MM.1S (cell line): ENCODE data around the gene CADM2.

Source experiments
- DNase-seq: peaks from one replicate; pipeline ENCODE4 v3.0.0-alpha.2; 2015
- H2AFZ ChIP-seq: fragments of 300-600 bp; sonication (generic); 2 replicates; pipeline ENCODE4 v1.6.0; 2016; ENCODE audit warnings: antibody characterized with exemption, low read length
- H3F3A ChIP-seq: fragments of 300-600 bp; sonication (generic); 2 replicates; pipeline ENCODE4 v1.6.1; 2016; ENCODE audit warnings: mild to moderate bottlenecking, antibody characterized with exemption, low read length, moderate library complexity, mixed read lengths; ENCODE audit not compliant: insufficient read depth
- H3K27ac ChIP-seq: fragments of 300-600 bp; sonication (generic); 2 replicates; pipeline ENCODE4 v1.5.1; 2016; ENCODE audit warnings: mild to moderate bottlenecking, low read length
- H3K27me3 ChIP-seq: fragments of 300-600 bp; sonication (generic); replicated peaks from 2 replicates; pipeline ENCODE4 v1.6.0; 2016; ENCODE audit warnings: low read length; ENCODE audit not compliant: insufficient read depth
- H3K36me3 ChIP-seq: fragments of 300-600 bp; sonication (generic); replicated peaks from 2 replicates; pipeline ENCODE4 v1.6.1; 2016; ENCODE audit warnings: mild to moderate bottlenecking, low read length, mixed read lengths; ENCODE audit not compliant: insufficient read depth
- H3K4me1 ChIP-seq: fragments of 300-600 bp; sonication (generic); 2 replicates; pipeline ENCODE4 v1.6.1; 2016; ENCODE audit warnings: low read length, mixed read lengths
- H3K4me2 ChIP-seq: fragments of 300-600 bp; sonication (generic); 2 replicates; pipeline ENCODE4 v1.6.0; 2016; ENCODE audit warnings: low read depth, low read length
- H3K4me3 ChIP-seq: fragments of 300-600 bp; sonication (generic); 2 replicates; pipeline ENCODE4 v1.5.1; 2016; ENCODE audit warnings: low read length, mixed read lengths
- H3K79me2 ChIP-seq: fragments of 300-600 bp; sonication (generic); 2 replicates; pipeline ENCODE4 v1.6.1; 2016; ENCODE audit warnings: mixed run types, low read length, mixed read lengths
- H3K9ac ChIP-seq: fragments of 300-600 bp; sonication (generic); 2 replicates; pipeline ENCODE4 v1.6.1; 2016; ENCODE audit warnings: low read length, mixed read lengths
- H3K9me2 ChIP-seq: fragments of 300-600 bp; sonication (generic); replicated peaks from 2 replicates; pipeline ENCODE4 v1.6.1; 2016; ENCODE audit warnings: mild to moderate bottlenecking, low read length, mixed read lengths; ENCODE audit not compliant: insufficient read depth
- H3K9me3 ChIP-seq: fragments of 300-600 bp; sonication (generic); replicated peaks from 2 replicates; pipeline ENCODE4 v1.6.1; 2016; ENCODE audit warnings: mild to moderate bottlenecking, low read length, mixed read lengths; ENCODE audit not compliant: insufficient read depth
- H4K20me1 ChIP-seq: fragments of 300-600 bp; sonication (generic); 2 replicates; pipeline ENCODE4 v1.6.1; 2016; ENCODE audit warnings: mild to moderate bottlenecking, low read length, moderate library complexity, mixed read lengths; ENCODE audit not compliant: insufficient read depth
- EZH2 ChIP-seq: fragments of 300-600 bp; sonication (generic); optimal IDR thresholded peaks from 2 replicates; pipeline ENCODE3; 2017; ENCODE audit warnings: low read depth, mild to moderate bottlenecking, antibody characterized with exemption, low read length, mixed read lengths
- EZH2phosphoT487 ChIP-seq: fragments of 300-600 bp; sonication (generic); IDR thresholded peaks from 2 replicates; pipeline ENCODE4 v1.6.1; 2018; ENCODE audit warnings: antibody characterized with exemption, low read length
- TF ChIP-seq, protein P1 (sequence below): fragments of 300-600 bp; sonication (generic); IDR thresholded peaks from 2 replicates; pipeline ENCODE4 v1.5.1; 2016; ENCODE audit warnings: antibody characterized with exemption, low read length, mixed read lengths

Gene CADM2

GRCh38 chr3:85721409-85722145, 762.8 kb downstream of the CADM2 start:
- no peak overlapping the region for H2AFZ ChIP-seq
- no peaks in the 10 kb centered on the region for H3K36me3 ChIP-seq
- TF ChIP-seq EZH2phosphoT487 (no peak), EZH2 (no peak)
- TF ChIP-seq, protein P1, sequence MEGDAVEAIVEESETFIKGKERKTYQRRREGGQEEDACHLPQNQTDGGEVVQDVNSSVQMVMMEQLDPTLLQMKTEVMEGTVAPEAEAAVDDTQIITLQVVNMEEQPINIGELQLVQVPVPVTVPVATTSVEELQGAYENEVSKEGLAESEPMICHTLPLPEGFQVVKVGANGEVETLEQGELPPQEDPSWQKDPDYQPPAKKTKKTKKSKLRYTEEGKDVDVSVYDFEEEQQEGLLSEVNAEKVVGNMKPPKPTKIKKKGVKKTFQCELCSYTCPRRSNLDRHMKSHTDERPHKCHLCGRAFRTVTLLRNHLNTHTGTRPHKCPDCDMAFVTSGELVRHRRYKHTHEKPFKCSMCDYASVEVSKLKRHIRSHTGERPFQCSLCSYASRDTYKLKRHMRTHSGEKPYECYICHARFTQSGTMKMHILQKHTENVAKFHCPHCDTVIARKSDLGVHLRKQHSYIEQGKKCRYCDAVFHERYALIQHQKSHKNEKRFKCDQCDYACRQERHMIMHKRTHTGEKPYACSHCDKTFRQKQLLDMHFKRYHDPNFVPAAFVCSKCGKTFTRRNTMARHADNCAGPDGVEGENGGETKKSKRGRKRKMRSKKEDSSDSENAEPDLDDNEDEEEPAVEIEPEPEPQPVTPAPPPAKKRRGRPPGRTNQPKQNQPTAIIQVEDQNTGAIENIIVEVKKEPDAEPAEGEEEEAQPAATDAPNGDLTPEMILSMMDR: no peak
- no peak overlapping the region for H3K9ac ChIP-seq
- no peaks in the 10 kb centered on the region for H3K9me2 ChIP-seq
- H3K79me2 ChIP-seq: no peaks in the 10 kb centered on the region
- no peak for DNase-seq
- H3K4me3 ChIP-seq: no peak overlapping the region
- no peak overlapping the region for H3K27ac ChIP-seq
- no peak overlapping the region for H3K4me2 ChIP-seq
- no peaks in the 10 kb centered on the region for H3K4me1 ChIP-seq
- no peaks in the 10 kb centered on the region for H3K27me3 ChIP-seq
- H3F3A ChIP-seq: no peaks in the 10 kb centered on the region
- H3K9me3 ChIP-seq: no peaks in the 10 kb centered on the region
- H4K20me1 ChIP-seq: no peaks in the 10 kb centered on the region

DNA sequence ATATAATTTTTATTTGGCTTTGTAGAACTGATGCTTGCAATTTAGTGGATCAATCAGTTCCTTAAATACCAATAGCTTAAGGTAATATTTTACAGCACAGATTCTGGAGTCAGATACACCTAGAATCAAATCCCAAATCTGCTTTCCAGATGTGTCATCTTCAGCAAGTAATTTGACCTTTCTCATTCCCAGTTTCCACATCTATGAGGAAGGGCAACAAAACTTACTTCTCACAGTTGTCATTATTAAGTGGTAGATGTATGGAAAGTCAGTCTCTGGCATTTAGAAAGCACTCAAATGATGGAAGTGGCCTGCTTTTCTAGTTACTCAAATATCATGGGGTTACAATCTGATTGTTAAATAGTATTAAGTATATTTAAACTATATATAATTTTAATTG, 767.0 kb downstream of the CADM2 start:
- Histone ChIP-seq H3K36me3 (no peaks in the 10 kb centered on the region), H3K27ac (no peak overlapping the region), H3K9me3 (no peaks in the 10 kb centered on the region), H3K4me3 (no peak overlapping the region), H3K9me2 (no peaks in the 10 kb centered on the region), H3K4me2 (no peak overlapping the region), H3K79me2 (no peaks in the 10 kb centered on the region), H3F3A (no peaks in the 10 kb centered on the region), H3K27me3 (no peaks in the 10 kb centered on the region), H3K9ac (no peak overlapping the region), H2AFZ (no peak overlapping the region), H3K4me1 (no peaks in the 10 kb centered on the region), H4K20me1 (no peaks in the 10 kb centered on the region)
- DNase-seq: no peak
- TF ChIP-seq EZH2 (no peak), EZH2phosphoT487 (no peak)
- TF ChIP-seq, protein P1: no peak

GRCh38 chr3:85726241-85726640, 767.5 kb downstream of the CADM2 start:
- Histone ChIP-seq H3K9me2 (no peaks in the 10 kb centered on the region), H3K27me3 (no peaks in the 10 kb centered on the region), H3K36me3 (no peaks in the 10 kb centered on the region), H3K4me3 (no peak overlapping the region), H3K4me1 (no peaks in the 10 kb centered on the region), H3K79me2 (no peaks in the 10 kb centered on the region), H3F3A (no peaks in the 10 kb centered on the region), H3K9ac (no peak overlapping the region), H2AFZ (no peak overlapping the region), H3K27ac (no peak overlapping the region), H3K9me3 (no peaks in the 10 kb centered on the region), H4K20me1 (no peaks in the 10 kb centered on the region), H3K4me2 (no peak overlapping the region)
- TF ChIP-seq EZH2phosphoT487 (no peak), EZH2 (no peak)
- TF ChIP-seq, protein P1: no peak
- DNase-seq: no peak
